Ascending aorta (tissue), 2 donors: Measurements from ENCODE around the gene CIITA. TPM values are rescaled to one million over a fixed set of nuclear protein-coding genes. Genes with fewer than 3 reads are reported as not detected.

Experiments
- DNase-seq, 2 donors: peaks; one replicate each; pipeline ENCODE4 v3.0.0-alpha.2; 2019; ENCODE audit warnings: low spot score in 2 of 2
- H3K27ac ChIP-seq, 2 donors: fragments of 200-600 bp; sonication (generic); one replicate each; pipeline ENCODE4 v1.5.1; 2016 to 2017; ENCODE audit warnings: mild to moderate bottlenecking in 1 of 2
- H3K27me3 ChIP-seq: fragments of 200-600 bp; sonication (generic); one replicate; pipeline ENCODE4 v1.5.1; 2017
- H3K36me3 ChIP-seq, 2 donors: fragments of 200-600 bp; sonication (generic); one replicate each; pipeline ENCODE4 v1.5.1; 2016
- H3K4me1 ChIP-seq, 2 donors: fragments of 200-600 bp; sonication (generic); one replicate each; pipeline ENCODE4 v1.5.1; 2016 to 2017; ENCODE audit warnings: mild to moderate bottlenecking in 1 of 2
- H3K4me3 ChIP-seq, 2 donors: fragments of 200-600 bp; sonication (generic); one replicate each; pipeline ENCODE4 v1.5.1; 2016 to 2017; ENCODE audit warnings: mild to moderate bottlenecking in 1 of 2
- H3K9me3 ChIP-seq, 2 donors: fragments of 200-600 bp; sonication (generic); one replicate each; pipeline ENCODE4 v1.5.1; 2016
- CTCF ChIP-seq, 3 experiments: fragments of 200-600 bp in 2 of 3; fragments of 450-650 bp in 1 of 3; sonication (generic) in 2 of 3; IDR thresholded peaks; one replicate each; pipeline ENCODE4 v1.5.1; 2016 to 2019; ENCODE audit warnings: antibody characterized with exemption in 3 of 3, mild to moderate bottlenecking in 1 of 3, moderate library complexity in 1 of 3
- intact Hi-C: fragments of 100-400 bp; cut with DNase I; formaldehyde crosslinking; loops from one replicate; pipeline ENCODE4 v1.15.1; 2023
- total RNA-seq: library from RNA; depleted of rRNA; stranded (reverse); fragments of >200 nt; gene quantifications from one replicate; pipeline ENCODE4 v1.1.0, GENCODE V29; 2016

CIITA gene
- total RNA-seq, 1 donor from 2014 or later, result 19.4 TPM

- intact Hi-C loops, result no loop called here
- Histone ChIP-seq H3K4me3 (no peak overlapping the region), H3K36me3 (no peaks in the 10 kb centered on the region), H3K27me3 (no peaks in the 10 kb centered on the region), H3K27ac (no peak overlapping the region), H3K9me3 (no peaks in the 10 kb centered on the region), H3K4me1 (no peaks in the 10 kb centered on the region)
- TF ChIP-seq CTCF (IDR thresholded peaks at IDR 0.05), result no peak
- DNase-seq, result no peak
Observed at GRCh38 chr16:10896165-10896564, 19.2 kb downstream of the CIITA start.

GRCh38 chr16:10896723-10897122, 19.7 kb downstream of the CIITA start:
- TF ChIP-seq CTCF (IDR thresholded peaks at IDR 0.05), result no peak
- no peaks in the 10 kb centered on the region for H3K4me1 ChIP-seq
- H3K27me3 ChIP-seq, result no peaks in the 10 kb centered on the region
- intact Hi-C loops, result no loop called here
- no peak overlapping the region for H3K4me3 ChIP-seq
- no peaks in the 10 kb centered on the region for H3K36me3 ChIP-seq
- no peak overlapping the region for H3K27ac ChIP-seq
- no peaks in the 10 kb centered on the region for H3K9me3 ChIP-seq
- DNase-seq, result no peak

GRCh38 chr16:10897134-10897533, 20.1 kb downstream of the CIITA start:
- H3K27ac ChIP-seq, result no peak overlapping the region
- no peak for DNase-seq
- H3K9me3 ChIP-seq, result no peaks in the 10 kb centered on the region
- H3K27me3 ChIP-seq, result no peaks in the 10 kb centered on the region
- TF ChIP-seq CTCF (IDR thresholded peaks at IDR 0.05), result no peak
- H3K36me3 ChIP-seq, result no peaks in the 10 kb centered on the region
- intact Hi-C loops, result no loop called here
- no peak overlapping the region for H3K4me3 ChIP-seq
- H3K4me1 ChIP-seq, result no peaks in the 10 kb centered on the region

- no peak for DNase-seq
- H3K4me1 ChIP-seq, result no peaks in the 10 kb centered on the region
- no peak for TF ChIP-seq CTCF (IDR thresholded peaks at IDR 0.05)
- no peaks in the 10 kb centered on the region for H3K27me3 ChIP-seq
- H3K9me3 ChIP-seq, result peaks cover 0 to 8% of the 10 kb centered on the region in 2 donors
- H3K4me3 ChIP-seq, result no peak overlapping the region
- intact Hi-C loops, result no loop called here
- peaks cover 0 to 4% of the 10 kb centered on the region in 2 donors for H3K36me3 ChIP-seq
- H3K27ac ChIP-seq, result no peak overlapping the region
Observed at GRCh38 chr16:10902999-10903398, 26.0 kb downstream of the CIITA start.

- Histone ChIP-seq H3K9me3 (peaks cover 0 to 8% of the 10 kb centered on the region in 2 donors), H3K36me3 (peaks cover 0 to 4% of the 10 kb centered on the region in 2 donors)
- intact Hi-C loops, result no loop called here
Observed at GRCh38 chr16:10906482-10906881, 29.5 kb downstream of the CIITA start.

More at GRCh38 chr16:10906482-10906881, 29.5 kb downstream of the CIITA start:
- no peaks in the 10 kb centered on the region for H3K4me1 ChIP-seq
- no peak overlapping the region for H3K27ac ChIP-seq
- H3K27me3 ChIP-seq, result no peaks in the 10 kb centered on the region
- no peak overlapping the region for H3K4me3 ChIP-seq
- DNase-seq, result no peak
- TF ChIP-seq CTCF (IDR thresholded peaks at IDR 0.05), result no peak
